ENCODE results near the gene FNIP1.
"Not testable (repeated sequence)": the region's sequence is repeated elsewhere in the genome, so short reads cannot be mapped to it uniquely, and the experiment has no call there.

The FNIP1 gene

GRCh38 chr5:131684595-131684994 is 112.2 kb downstream of the FNIP1 start:
- no peak overlapping the region for H3K4me3 ChIP-seq (ENCODE audit: low read depth, low read length)
- TF ChIP-seq, protein P1, sequence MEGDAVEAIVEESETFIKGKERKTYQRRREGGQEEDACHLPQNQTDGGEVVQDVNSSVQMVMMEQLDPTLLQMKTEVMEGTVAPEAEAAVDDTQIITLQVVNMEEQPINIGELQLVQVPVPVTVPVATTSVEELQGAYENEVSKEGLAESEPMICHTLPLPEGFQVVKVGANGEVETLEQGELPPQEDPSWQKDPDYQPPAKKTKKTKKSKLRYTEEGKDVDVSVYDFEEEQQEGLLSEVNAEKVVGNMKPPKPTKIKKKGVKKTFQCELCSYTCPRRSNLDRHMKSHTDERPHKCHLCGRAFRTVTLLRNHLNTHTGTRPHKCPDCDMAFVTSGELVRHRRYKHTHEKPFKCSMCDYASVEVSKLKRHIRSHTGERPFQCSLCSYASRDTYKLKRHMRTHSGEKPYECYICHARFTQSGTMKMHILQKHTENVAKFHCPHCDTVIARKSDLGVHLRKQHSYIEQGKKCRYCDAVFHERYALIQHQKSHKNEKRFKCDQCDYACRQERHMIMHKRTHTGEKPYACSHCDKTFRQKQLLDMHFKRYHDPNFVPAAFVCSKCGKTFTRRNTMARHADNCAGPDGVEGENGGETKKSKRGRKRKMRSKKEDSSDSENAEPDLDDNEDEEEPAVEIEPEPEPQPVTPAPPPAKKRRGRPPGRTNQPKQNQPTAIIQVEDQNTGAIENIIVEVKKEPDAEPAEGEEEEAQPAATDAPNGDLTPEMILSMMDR (IDR thresholded peaks at IDR 0.05; ENCODE audit: control insufficient read depth, extremely low read depth, insufficient read depth): no peak
- peak; percentile 72 for DNase-seq (ENCODE audit: low read depth)

DNA sequence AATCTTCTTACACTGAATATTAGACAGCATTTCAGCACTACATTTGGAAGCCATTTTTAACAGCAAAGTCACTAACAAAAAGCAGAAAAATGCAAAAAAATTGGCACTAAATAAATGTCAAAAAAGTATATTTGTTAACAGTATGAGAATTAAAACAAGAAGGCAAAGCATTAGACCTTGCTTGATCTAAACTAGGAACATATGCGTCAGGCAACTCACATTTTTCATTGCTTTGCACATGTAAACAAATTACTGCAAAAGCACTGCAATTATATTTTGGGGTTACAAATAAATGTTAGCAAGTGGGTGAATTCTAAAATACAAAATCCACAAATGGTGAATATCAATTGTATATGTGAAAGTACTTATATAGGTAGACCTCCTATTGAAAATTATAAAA is 112.8 kb downstream of the FNIP1 start:
- H3K4me3 ChIP-seq (ENCODE audit: low read depth, low read length): no peak overlapping the region
- no peak for DNase-seq (ENCODE audit: low read depth)
- TF ChIP-seq, protein P1 (IDR thresholded peaks at IDR 0.05; ENCODE audit: control insufficient read depth, extremely low read depth, insufficient read depth): no peak

DNA sequence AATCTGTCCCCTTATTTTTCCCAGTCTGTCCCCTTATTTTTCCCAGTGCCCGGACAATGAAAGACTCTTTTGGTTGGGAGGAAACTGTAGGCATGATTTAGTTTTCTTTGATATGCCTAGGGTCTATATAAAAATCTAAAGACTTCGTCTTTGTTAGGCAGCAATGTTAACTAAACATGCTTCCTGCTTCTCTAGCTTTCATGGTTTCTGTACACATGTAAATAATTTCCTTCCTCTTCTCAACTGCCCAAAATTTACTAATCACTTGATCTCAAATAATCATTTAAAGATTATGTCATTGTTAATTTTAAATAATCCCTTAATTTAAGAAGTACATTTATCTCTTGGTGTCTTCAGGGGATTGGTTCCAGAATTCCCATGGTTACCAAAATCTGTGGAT is 114.0 kb downstream of the FNIP1 start:
- no peak overlapping the region for H3K4me3 ChIP-seq (ENCODE audit: low read depth, low read length)
- DNase-seq (ENCODE audit: low read depth): no peak
- TF ChIP-seq, protein P1 (IDR thresholded peaks at IDR 0.05; ENCODE audit: control insufficient read depth, extremely low read depth, insufficient read depth): no peak

DNA sequence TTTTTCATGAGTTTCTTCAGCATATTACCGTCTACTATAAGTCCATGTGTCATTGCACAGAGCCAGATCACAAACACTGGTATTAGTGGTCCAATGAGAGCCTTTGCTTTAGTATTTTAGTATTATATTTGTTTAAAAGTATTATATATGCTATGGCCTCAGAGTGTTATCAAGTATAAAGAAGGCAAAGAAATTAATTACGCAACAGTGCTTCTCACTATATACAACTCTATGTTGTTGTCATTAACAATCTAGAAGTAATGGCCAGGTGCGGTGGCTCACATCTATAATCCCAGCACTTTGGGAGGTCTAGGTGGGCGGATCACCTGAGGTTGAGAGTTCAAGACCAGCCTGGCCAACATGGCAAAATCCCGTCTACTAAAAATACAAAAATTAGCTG is 114.6 kb downstream of the FNIP1 start:
- no peak for DNase-seq (ENCODE audit: low read depth)
- TF ChIP-seq, protein P1 (IDR thresholded peaks at IDR 0.05; ENCODE audit: control insufficient read depth, extremely low read depth, insufficient read depth): no peak
- H3K4me3 ChIP-seq (ENCODE audit: low read depth, low read length): no peak overlapping the region

DNA sequence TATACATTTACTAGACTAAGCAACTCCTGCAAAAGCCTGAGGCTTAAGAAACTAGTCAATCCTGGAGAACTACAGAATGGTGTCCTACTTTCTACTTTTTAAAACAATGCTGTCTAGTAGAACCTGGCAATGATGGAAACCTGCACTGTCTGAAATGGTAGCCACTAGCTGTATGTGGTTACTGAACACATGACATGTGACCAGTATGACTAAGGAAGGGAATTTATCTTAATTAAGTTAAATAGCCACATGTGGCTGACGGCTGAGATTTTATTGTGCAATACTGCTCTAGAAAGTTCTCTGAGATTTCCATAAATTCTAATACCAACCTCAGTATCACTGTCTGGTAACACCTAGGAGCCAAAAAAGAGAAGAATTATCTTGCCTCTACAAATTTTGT is 116.9 kb downstream of the FNIP1 start:
- H3K4me3 ChIP-seq (ENCODE audit: low read depth, low read length): no peak overlapping the region
- TF ChIP-seq, protein P1 (IDR thresholded peaks at IDR 0.05; ENCODE audit: control insufficient read depth, extremely low read depth, insufficient read depth): no peak
- no peak for DNase-seq (ENCODE audit: low read depth)

DNA sequence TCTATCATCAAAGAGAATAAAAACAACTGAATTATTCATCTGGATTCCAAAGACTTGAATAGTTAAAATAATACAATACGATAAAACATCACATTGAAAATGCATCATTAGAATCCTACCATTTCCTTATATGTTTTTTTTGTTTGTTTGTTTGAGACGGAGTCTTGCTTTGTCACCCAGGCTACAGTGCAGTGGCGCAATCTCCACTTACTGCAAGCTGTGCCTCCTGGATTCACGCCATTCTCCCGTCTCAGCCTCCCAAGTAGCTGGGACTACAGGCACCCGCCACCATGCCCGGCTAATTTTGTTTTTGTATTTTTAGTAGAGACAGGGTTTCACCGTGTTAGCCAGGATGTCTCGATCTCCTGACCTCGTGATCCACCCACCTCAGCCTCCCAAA is 118.5 kb downstream of the FNIP1 start:
- not testable (repeated sequence) for H3K4me3 ChIP-seq (ENCODE audit: low read depth, low read length); DNase-seq (ENCODE audit: low read depth)

- TF ChIP-seq, protein P1 (IDR thresholded peaks at IDR 0.05; ENCODE audit: control insufficient read depth, extremely low read depth, insufficient read depth): no peak
- no peak for DNase-seq (ENCODE audit: low read depth)
- H3K4me3 ChIP-seq (ENCODE audit: low read depth, low read length): no peak overlapping the region
These were observed 119.7 kb downstream of the FNIP1 start for GRCh38 chr5:131677115-131677514.
